SU-DHL-6 (cell line): ENCODE data around the gene DYNLL2.

Experiments
- H2AFZ ChIP-seq: fragments of 200-600 bp; sonication (generic); 2 replicates; pipeline ENCODE4 v1.6.1; 2014; ENCODE audit warnings: low read depth, mild to moderate bottlenecking, moderate library complexity, mixed read lengths, antibody characterized with exemption, low read length; ENCODE audit not compliant: severe bottlenecking
- H3F3A ChIP-seq: fragments of 200-600 bp; shearing (Covaris generic); 2 replicates; pipeline ENCODE4 v1.6.0; 2016; ENCODE audit warnings: antibody characterized with exemption, mild to moderate bottlenecking; ENCODE audit not compliant: insufficient read depth
- H3K27ac ChIP-seq: fragments of 200-600 bp; sonication (generic); 2 replicates; pipeline ENCODE4 v1.5.1; 2016; ENCODE audit warnings: low read depth, mild to moderate bottlenecking, low read length, moderate library complexity, mixed read lengths
- H3K27me3 ChIP-seq: fragments of 200-600 bp; sonication (generic), shearing (Covaris generic); 2 replicates; pipeline ENCODE4 v1.6.0; 2014; ENCODE audit warnings: mild to moderate bottlenecking, low read length
- H3K36me3 ChIP-seq: fragments of 200-600 bp; sonication (generic); 2 replicates; pipeline ENCODE4 v1.6.1; 2014; ENCODE audit warnings: mild to moderate bottlenecking, low read length, mixed read lengths
- H3K4me2 ChIP-seq: fragments of 300-600, 200-600 bp; shearing (Covaris generic), sonication (generic); 2 replicates; pipeline ENCODE4 v1.6.0; 2014; ENCODE audit warnings: low read length, low read depth, mild to moderate bottlenecking; ENCODE audit not compliant: poor library complexity, severe bottlenecking
- H3K4me3 ChIP-seq: fragments of 200-600 bp; sonication (generic); 2 replicates; pipeline ENCODE4 v1.5.1; 2014; ENCODE audit warnings: antibody characterized with exemption, low read length, mild to moderate bottlenecking, mixed read lengths; ENCODE audit not compliant: insufficient read depth, poor library complexity, severe bottlenecking
- H3K79me2 ChIP-seq: fragments of 200-600 bp; sonication (generic); 2 replicates; pipeline ENCODE4 v1.6.1; 2014; ENCODE audit warnings: mild to moderate bottlenecking, low read length, moderate library complexity; ENCODE audit not compliant: insufficient read depth
- H3K9ac ChIP-seq: fragments of 200-600 bp; sonication (generic); 2 replicates; pipeline ENCODE4 v1.7.0; 2014; ENCODE audit warnings: mild to moderate bottlenecking, low read length
- H3K9me2 ChIP-seq: fragments of 200-600 bp; sonication (generic); replicated peaks from 2 replicates; pipeline ENCODE4 v1.6.1; 2014; ENCODE audit warnings: low read length; ENCODE audit not compliant: insufficient read depth
- H3K9me3 ChIP-seq: fragments of 200-600 bp; sonication (generic); 2 replicates; pipeline ENCODE4 v1.6.1; 2014; ENCODE audit warnings: low read length, mixed read lengths; ENCODE audit not compliant: insufficient read depth
- H4K20me1 ChIP-seq: fragments of 200-600 bp; sonication (generic); 2 replicates; pipeline ENCODE4 v1.6.1; 2014; ENCODE audit warnings: low read depth, mild to moderate bottlenecking, antibody characterized with exemption, low read length, moderate library complexity, mixed read lengths
- CTCF ChIP-seq: fragments of 200-600 bp; sonication (generic); IDR thresholded peaks from one replicate; pipeline ENCODE4 v1.5.1; 2017; ENCODE audit warnings: antibody characterized with exemption, mild to moderate bottlenecking, low read length, moderate library complexity; ENCODE audit not compliant: insufficient read depth, poor library complexity, severe bottlenecking
- EZH2phosphoT487 ChIP-seq: fragments of 200-600 bp; sonication (generic), shearing (Covaris generic); conservative IDR thresholded peaks from 2 replicates; pipeline ENCODE4 v1.6.1; 2018; ENCODE audit warnings: mild to moderate bottlenecking, antibody characterized with exemption, low read length, moderate library complexity, mixed read lengths

DYNLL2 gene

GRCh38 chr17:58092101-58092796 lies 9.0 kb downstream of the DYNLL2 start:
- H3K27ac ChIP-seq, result no peak overlapping the region
- H3K9me2 ChIP-seq, result no peaks in the 10 kb centered on the region
- no peaks in the 10 kb centered on the region; the same call in 1 of the 2 replicates for H3K36me3 ChIP-seq
- H3K27me3 ChIP-seq, result no peaks in the 10 kb centered on the region
- H3K9me3 ChIP-seq, result no peaks in the 10 kb centered on the region
- H2AFZ ChIP-seq, result no peak overlapping the region
- H4K20me1 ChIP-seq, result peaks cover 5% of the 10 kb centered on the region; the same call in 1 of the 2 replicates
- H3K9ac ChIP-seq, result no peak overlapping the region
- H3K4me3 ChIP-seq, result no peak overlapping the region
- H3F3A ChIP-seq, result no peaks in the 10 kb centered on the region
- H3K79me2 ChIP-seq, result peaks cover 14% of the 10 kb centered on the region; the same call in 1 of the 2 replicates
- TF ChIP-seq EZH2phosphoT487 (no peak), CTCF (no peak)
- no peak overlapping the region for H3K4me2 ChIP-seq

GRCh38 chr17:58092797-58093385 lies 9.7 kb downstream of the DYNLL2 start:
- H3K36me3 ChIP-seq, result no peaks in the 10 kb centered on the region; the same call in 1 of the 2 replicates
- no peak overlapping the region for H2AFZ ChIP-seq
- no peak overlapping the region for H3K27ac ChIP-seq
- no peak overlapping the region for H3K9ac ChIP-seq
- peaks cover 8% of the 10 kb centered on the region; the same call in 1 of the 2 replicates for H3K79me2 ChIP-seq
- no peaks in the 10 kb centered on the region for H3K9me2 ChIP-seq
- no peak overlapping the region for H3K4me2 ChIP-seq
- no peaks in the 10 kb centered on the region for H3K9me3 ChIP-seq
- H3K4me3 ChIP-seq, result no peak overlapping the region
- no peaks in the 10 kb centered on the region for H3K27me3 ChIP-seq
- no peak for TF ChIP-seq CTCF
- no peak for TF ChIP-seq EZH2phosphoT487
- H4K20me1 ChIP-seq, result peaks cover 5% of the 10 kb centered on the region; the same call in 1 of the 2 replicates
- no peaks in the 10 kb centered on the region for H3F3A ChIP-seq

- H2AFZ ChIP-seq, result no peak overlapping the region
- H3K9ac ChIP-seq, result no peak overlapping the region
- TF ChIP-seq CTCF (no peak), EZH2phosphoT487 (no peak)
- no peaks in the 10 kb centered on the region for H3K9me3 ChIP-seq
- H3K4me3 ChIP-seq, result no peak overlapping the region
- H3K27ac ChIP-seq, result no peak overlapping the region
- H3K9me2 ChIP-seq, result no peaks in the 10 kb centered on the region
- no peaks in the 10 kb centered on the region; the same call in 1 of the 2 replicates for H3K36me3 ChIP-seq
- H3K79me2 ChIP-seq, result no peaks in the 10 kb centered on the region
- H3F3A ChIP-seq, result no peaks in the 10 kb centered on the region
- no peak overlapping the region for H3K4me2 ChIP-seq
- peaks cover 5% of the 10 kb centered on the region; the same call in 1 of the 2 replicates for H4K20me1 ChIP-seq
- H3K27me3 ChIP-seq, result no peaks in the 10 kb centered on the region
Observed at GRCh38 chr17:58094118-58094517, 10.9 kb downstream of the DYNLL2 start.
